Activated naive CD8-positive, alpha-beta T cell treated with anti-CD3 and anti-CD28 coated beads, Interleukin-2, amount 10 ng/mL, durations not matched to agents 7 days and 5 days (primary cell): ENCODE measurements around the gene TOMM5. TPM values are rescaled to one million over a fixed set of nuclear protein-coding genes. Genes with fewer than 3 reads are reported as not detected.

Experiments used
- ATAC-seq: fragments of 150-1000 bp; cut with Tn5 transposase; one replicate; pipeline ENCODE4 v1.10.0; 2021; ENCODE audit warnings: low read depth, moderate library complexity
- POLR2A ChIA-PET: fragments of 350-600 bp; sonication (Branson Sonifier 250); formaldehyde crosslinking; loops from one replicate; lab custom pipeline; 2021; ENCODE audit warnings: antibody characterized with exemption; lab: Charles Lee
- DNase-seq: peaks from one replicate; pipeline ENCODE4 v3.0.0; 2021
- H3K27ac Mint-ChIP-seq: one replicate; pipeline ENCODE4 v1.8.0; 2022; ENCODE audit warnings: mild to moderate bottlenecking, mixed read lengths
- H3K27me3 Mint-ChIP-seq: one replicate; pipeline ENCODE4 v1.8.0; 2022; ENCODE audit warnings: mild to moderate bottlenecking, moderate library complexity, mixed read lengths
- H3K36me3 Mint-ChIP-seq: one replicate; pipeline ENCODE4 v1.8.0; 2021; ENCODE audit warnings: mild to moderate bottlenecking, mixed read lengths
- H3K4me1 Mint-ChIP-seq: one replicate; pipeline ENCODE4 v1.8.0; 2021; ENCODE audit warnings: mixed read lengths
- H3K4me3 Mint-ChIP-seq: one replicate; pipeline ENCODE4 v1.8.0; 2022; ENCODE audit warnings: mild to moderate bottlenecking, moderate library complexity, mixed read lengths
- H3K9me3 Mint-ChIP-seq: one replicate; pipeline ENCODE4 v1.8.0; 2021; ENCODE audit warnings: mixed read lengths
- total RNA-seq, 2 experiments: library from RNA; stranded (reverse); gene quantifications; one replicate each; pipeline ENCODE4 v1.2.3, GENCODE V29; 2021

TOMM5 gene
- total RNA-seq, 2 experiments from 2014 or later: 68.2 to 74.1 TPM

- POLR2A ChIA-PET: no interaction called here
- Mint-ChIP-seq H3K4me1 (no peaks in the 10 kb centered on the region), H3K27me3 (peaks cover 10% of the 10 kb centered on the region), H3K9me3 (no peaks in the 10 kb centered on the region), H3K4me3 (no peak overlapping the region), H3K36me3 (no peaks in the 10 kb centered on the region), H3K27ac (no peak overlapping the region)
- DNase-seq (no peak), ATAC-seq (no peak)
Observed at GRCh38 chr9:37623267-37623666, 30.9 kb upstream of the TOMM5 start.

DNA sequence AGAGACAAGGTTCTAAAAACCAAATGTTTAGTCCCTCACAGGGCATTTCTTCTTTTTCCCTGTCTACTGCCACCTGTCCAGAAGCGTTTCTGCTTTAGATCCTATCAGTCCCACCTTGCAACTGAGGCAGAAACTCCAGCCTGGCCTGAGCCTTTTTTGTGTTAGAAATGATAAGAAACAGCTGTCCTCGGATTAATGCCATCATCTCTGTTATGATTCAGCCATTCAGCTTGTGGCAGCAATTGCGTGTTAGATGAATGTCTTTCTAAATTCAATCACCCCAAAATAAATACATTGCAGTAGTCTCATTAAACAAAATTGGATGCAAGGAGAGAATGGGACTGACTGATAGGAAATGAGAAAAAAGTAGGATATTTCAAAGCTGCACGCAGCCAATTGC, 30.1 kb upstream of the TOMM5 start:
- H3K9me3 Mint-ChIP-seq: no peaks in the 10 kb centered on the region
- POLR2A ChIA-PET: no interaction called here

DNA sequence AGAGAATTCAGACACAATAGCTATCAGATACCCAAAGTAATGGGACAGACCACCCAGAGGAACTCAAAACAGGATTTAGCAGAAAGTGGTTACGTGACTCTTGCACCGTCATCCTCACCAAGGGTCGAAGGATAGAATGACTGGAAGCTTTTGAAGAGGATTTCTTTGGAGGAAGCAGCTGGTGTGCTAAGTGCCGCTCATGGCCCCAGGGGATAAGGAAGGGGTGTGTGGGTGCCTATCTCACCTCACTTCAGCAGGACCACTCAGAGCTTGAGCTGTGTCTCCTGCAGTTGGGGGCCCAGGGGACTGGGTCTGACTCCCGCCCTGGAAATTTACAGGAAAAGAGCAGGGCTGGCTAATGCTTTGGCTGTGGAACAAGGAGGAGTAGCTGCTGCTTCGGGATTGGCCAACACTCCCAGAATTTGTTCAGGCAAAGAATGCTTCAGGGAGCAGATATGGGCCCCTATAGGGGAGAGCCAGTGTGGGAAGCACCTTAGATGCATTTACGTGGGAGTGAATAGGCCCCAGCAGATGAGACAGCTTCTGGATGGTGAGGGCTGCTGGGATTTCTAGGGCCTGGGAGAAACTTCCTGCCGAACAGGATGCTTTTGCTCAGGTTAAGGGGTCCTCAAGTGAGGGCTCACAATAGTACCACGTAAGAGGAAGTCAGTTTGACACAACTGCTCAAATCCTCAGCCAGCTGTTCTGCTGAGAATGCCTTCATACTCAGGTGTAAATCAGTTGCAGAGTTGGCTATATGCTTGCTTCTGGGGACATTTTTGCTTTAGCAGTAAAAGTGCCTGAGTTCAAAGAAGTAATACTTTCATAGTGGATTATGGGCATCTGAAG, 29.1 kb upstream of the TOMM5 start:
- no peaks in the 10 kb centered on the region for H3K9me3 Mint-ChIP-seq
- no peak overlapping the region for H3K4me3 Mint-ChIP-seq
- no peaks in the 10 kb centered on the region for H3K4me1 Mint-ChIP-seq
- H3K27me3 Mint-ChIP-seq: peaks cover 11% of the 10 kb centered on the region
- H3K27ac Mint-ChIP-seq: no peak overlapping the region
- DNase-seq (no peak), ATAC-seq (no peak)
- no peaks in the 10 kb centered on the region for H3K36me3 Mint-ChIP-seq
- POLR2A ChIA-PET: no interaction called here

More for the DNA sequence above, 30.1 kb upstream of the TOMM5 start:
- Mint-ChIP-seq H3K36me3 (no peaks in the 10 kb centered on the region), H3K4me1 (no peaks in the 10 kb centered on the region), H3K27ac (no peak overlapping the region), H3K27me3 (peaks cover 11% of the 10 kb centered on the region), H3K4me3 (no peak overlapping the region)
- ATAC-seq (no peak), DNase-seq (no peak)

DNA sequence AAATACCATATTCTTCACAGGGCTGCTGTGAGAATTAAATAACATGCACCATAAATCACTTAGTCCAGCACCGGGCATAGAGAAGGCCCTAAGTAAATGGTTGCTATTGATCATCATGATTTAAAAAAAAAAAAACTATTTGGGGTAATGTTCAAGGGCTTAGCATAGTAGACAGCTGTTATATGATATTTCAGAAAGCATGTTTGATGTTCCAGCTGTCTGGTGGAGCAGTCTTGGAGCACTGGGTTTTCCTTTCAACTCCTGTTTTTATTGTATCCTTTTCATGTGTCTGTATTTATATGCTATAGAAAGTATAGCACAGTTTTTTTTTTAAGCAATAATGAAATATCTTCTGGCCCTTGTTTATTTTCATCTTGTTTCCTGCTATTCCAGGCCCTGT, 28.0 kb upstream of the TOMM5 start:
- Mint-ChIP-seq H3K27me3 (peaks cover 11% of the 10 kb centered on the region), H3K9me3 (no peaks in the 10 kb centered on the region), H3K36me3 (no peaks in the 10 kb centered on the region), H3K4me1 (no peaks in the 10 kb centered on the region), H3K27ac (no peak overlapping the region), H3K4me3 (no peak overlapping the region)
- DNase-seq: no peak
- POLR2A ChIA-PET: no interaction called here
- no peak for ATAC-seq

GRCh38 chr9:37619806-37620205, 27.4 kb upstream of the TOMM5 start:
- POLR2A ChIA-PET: no interaction called here
- Mint-ChIP-seq H3K27me3 (peaks cover 11% of the 10 kb centered on the region), H3K27ac (no peak overlapping the region), H3K36me3 (no peaks in the 10 kb centered on the region), H3K4me1 (no peaks in the 10 kb centered on the region), H3K9me3 (no peaks in the 10 kb centered on the region), H3K4me3 (no peak overlapping the region)
- DNase-seq (no peak), ATAC-seq (no peak)

DNA sequence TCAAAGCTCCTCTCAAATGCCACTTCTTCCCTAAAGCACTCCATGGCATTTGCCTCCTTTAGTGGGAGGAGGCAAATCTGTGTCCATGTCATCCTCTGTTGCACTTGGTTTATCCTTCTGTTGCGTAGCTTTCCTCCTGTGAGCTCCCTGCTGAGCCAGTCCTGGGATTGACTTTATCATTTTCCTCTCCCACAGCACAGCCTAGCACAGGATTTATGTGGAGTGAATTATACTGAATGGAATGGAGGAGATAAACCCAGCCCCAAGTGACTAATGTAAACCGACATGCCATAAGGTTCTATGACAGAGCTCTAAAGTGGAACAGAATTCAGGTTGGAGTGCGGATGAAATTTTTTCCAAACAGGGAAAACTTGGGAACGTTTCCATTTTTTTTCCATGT, 26.4 kb upstream of the TOMM5 start:
- ATAC-seq (no peak), DNase-seq (no peak)
- Mint-ChIP-seq H3K36me3 (no peaks in the 10 kb centered on the region), H3K4me1 (no peaks in the 10 kb centered on the region), H3K27me3 (peaks cover 9% of the 10 kb centered on the region), H3K27ac (no peak overlapping the region), H3K9me3 (no peaks in the 10 kb centered on the region), H3K4me3 (no peak overlapping the region)
- POLR2A ChIA-PET: no interaction called here

DNA sequence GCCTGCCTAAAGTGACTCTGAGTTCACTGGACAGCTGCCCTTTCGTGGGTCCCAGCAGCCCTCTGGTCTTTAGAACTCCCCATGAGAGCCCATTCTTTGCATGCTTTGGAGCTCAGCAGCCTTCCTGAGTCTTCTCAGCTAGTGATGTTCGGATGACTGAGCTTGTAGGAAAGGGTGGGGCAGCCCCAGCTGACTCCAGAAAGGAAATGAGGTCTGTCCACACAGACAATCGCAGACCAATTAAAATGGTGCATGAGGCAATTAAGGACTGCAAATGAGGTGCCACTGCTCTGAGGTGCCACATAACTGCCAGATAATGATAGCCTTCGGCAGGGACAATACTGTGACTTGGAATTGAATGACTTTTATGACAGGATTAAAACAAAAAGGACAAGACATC, 25.4 kb upstream of the TOMM5 start:
- no peak for ATAC-seq
- Mint-ChIP-seq H3K36me3 (no peaks in the 10 kb centered on the region), H3K4me1 (no peaks in the 10 kb centered on the region), H3K27me3 (peaks cover 4% of the 10 kb centered on the region), H3K9me3 (no peaks in the 10 kb centered on the region), H3K4me3 (no peak overlapping the region), H3K27ac (no peak overlapping the region)
- no peak for DNase-seq
- POLR2A ChIA-PET: no interaction called here

GRCh38 chr9:37617161-37617560, 24.8 kb upstream of the TOMM5 start:
- POLR2A ChIA-PET: no interaction called here
- no peaks in the 10 kb centered on the region for H3K9me3 Mint-ChIP-seq
- H3K27ac Mint-ChIP-seq: no peak overlapping the region
- no peak for ATAC-seq
- no peaks in the 10 kb centered on the region for H3K36me3 Mint-ChIP-seq
- H3K4me3 Mint-ChIP-seq: no peak overlapping the region
- H3K27me3 Mint-ChIP-seq: peaks cover 8% of the 10 kb centered on the region
- no peaks in the 10 kb centered on the region for H3K4me1 Mint-ChIP-seq
- no peak for DNase-seq

- H3K4me3 Mint-ChIP-seq: no peak overlapping the region
- H3K27me3 Mint-ChIP-seq: peaks cover 17% of the 10 kb centered on the region
- DNase-seq (no peak), ATAC-seq (no peak)
- POLR2A ChIA-PET: no interaction called here
- no peaks in the 10 kb centered on the region for H3K4me1 Mint-ChIP-seq
- H3K9me3 Mint-ChIP-seq: no peaks in the 10 kb centered on the region
- no peak overlapping the region for H3K27ac Mint-ChIP-seq
- H3K36me3 Mint-ChIP-seq: no peaks in the 10 kb centered on the region
Observed at GRCh38 chr9:37611961-37612360, 19.6 kb upstream of the TOMM5 start.

GRCh38 chr9:37611014-37611413, 18.6 kb upstream of the TOMM5 start:
- Mint-ChIP-seq H3K27me3 (peaks cover 24% of the 10 kb centered on the region), H3K9me3 (no peaks in the 10 kb centered on the region), H3K36me3 (no peaks in the 10 kb centered on the region), H3K4me3 (no peak overlapping the region), H3K27ac (no peak overlapping the region), H3K4me1 (no peaks in the 10 kb centered on the region)
- DNase-seq: no peak
- POLR2A ChIA-PET: no interaction called here
- no peak for ATAC-seq

GRCh38 chr9:37609735-37610397, 17.5 kb upstream of the TOMM5 start:
- H3K4me3 Mint-ChIP-seq: no peak overlapping the region
- DNase-seq (no peak), ATAC-seq (no peak)
- H3K27me3 Mint-ChIP-seq: peaks cover 25% of the 10 kb centered on the region
- no peaks in the 10 kb centered on the region for H3K4me1 Mint-ChIP-seq
- no peak overlapping the region for H3K27ac Mint-ChIP-seq
- no peaks in the 10 kb centered on the region for H3K9me3 Mint-ChIP-seq
- no peaks in the 10 kb centered on the region for H3K36me3 Mint-ChIP-seq
- POLR2A ChIA-PET: no interaction called here

- Mint-ChIP-seq H3K36me3 (no peaks in the 10 kb centered on the region), H3K27ac (no peak overlapping the region), H3K4me3 (no peak overlapping the region), H3K27me3 (peaks cover 34% of the 10 kb centered on the region), H3K4me1 (no peaks in the 10 kb centered on the region), H3K9me3 (no peaks in the 10 kb centered on the region)
- ATAC-seq: no peak
- POLR2A ChIA-PET: no interaction called here
- no peak for DNase-seq
Observed at GRCh38 chr9:37608250-37608649, 15.9 kb upstream of the TOMM5 start.

DNA sequence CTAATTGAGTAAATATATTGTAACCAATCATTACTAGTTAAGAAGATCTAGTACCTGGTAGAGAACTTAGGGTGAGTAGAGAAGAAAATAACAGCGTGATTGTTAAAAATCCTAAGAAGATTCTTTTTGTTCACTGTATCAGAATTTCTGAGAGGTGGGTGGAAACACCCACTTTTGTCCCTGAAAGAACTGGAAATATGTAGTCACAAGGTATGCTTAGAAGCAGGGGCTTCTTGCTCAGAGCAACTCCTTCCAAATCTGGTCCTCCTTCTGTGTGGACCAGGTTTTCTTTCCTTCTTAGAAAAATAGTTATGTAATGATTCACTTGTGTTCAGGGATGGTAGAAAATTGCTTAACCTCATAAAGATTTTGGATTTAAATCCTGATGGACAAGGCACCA, 11.9 kb upstream of the TOMM5 start:
- no peak overlapping the region for H3K27ac Mint-ChIP-seq
- DNase-seq (no peak), ATAC-seq (no peak)
- no peaks in the 10 kb centered on the region for H3K9me3 Mint-ChIP-seq
- POLR2A ChIA-PET: no interaction called here
- H3K4me3 Mint-ChIP-seq: no peak overlapping the region
- H3K4me1 Mint-ChIP-seq: no peaks in the 10 kb centered on the region
- H3K36me3 Mint-ChIP-seq: no peaks in the 10 kb centered on the region
- peaks cover 44% of the 10 kb centered on the region for H3K27me3 Mint-ChIP-seq

GRCh38 chr9:37602817-37603216, 10.4 kb upstream of the TOMM5 start:
- Mint-ChIP-seq H3K4me3 (no peak overlapping the region), H3K27ac (no peak overlapping the region), H3K27me3 (peaks cover 42% of the 10 kb centered on the region), H3K9me3 (no peaks in the 10 kb centered on the region), H3K36me3 (no peaks in the 10 kb centered on the region), H3K4me1 (no peaks in the 10 kb centered on the region)
- DNase-seq (no peak), ATAC-seq (no peak)
- POLR2A ChIA-PET: no interaction called here
